ENCODE data around the gene CACHD1.
"Not testable (repeated sequence)": the region's sequence is repeated elsewhere in the genome, so short reads cannot be mapped to it uniquely, and the experiment has no call there.

Gene CACHD1

DNA sequence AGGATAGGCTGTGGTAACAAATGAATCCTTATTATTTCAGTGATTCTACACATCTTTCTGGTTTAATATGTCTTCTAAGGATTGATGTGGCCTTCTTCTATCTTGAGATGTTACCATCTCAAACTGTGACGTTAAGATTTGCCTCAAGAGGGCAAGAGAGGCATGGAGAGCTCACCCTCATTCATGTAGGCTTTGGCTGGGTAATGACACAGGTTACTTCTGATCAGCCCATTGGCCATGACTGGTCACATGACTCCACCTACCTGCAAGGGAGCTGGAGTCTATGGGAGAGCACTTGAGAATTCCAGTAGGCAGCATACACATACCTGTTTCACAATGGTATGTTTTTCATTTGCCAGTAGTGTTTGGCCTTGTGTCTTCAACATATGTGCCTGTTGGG lies 30.0 kb downstream of the CACHD1 start:
- TF ChIP-seq, protein P1, sequence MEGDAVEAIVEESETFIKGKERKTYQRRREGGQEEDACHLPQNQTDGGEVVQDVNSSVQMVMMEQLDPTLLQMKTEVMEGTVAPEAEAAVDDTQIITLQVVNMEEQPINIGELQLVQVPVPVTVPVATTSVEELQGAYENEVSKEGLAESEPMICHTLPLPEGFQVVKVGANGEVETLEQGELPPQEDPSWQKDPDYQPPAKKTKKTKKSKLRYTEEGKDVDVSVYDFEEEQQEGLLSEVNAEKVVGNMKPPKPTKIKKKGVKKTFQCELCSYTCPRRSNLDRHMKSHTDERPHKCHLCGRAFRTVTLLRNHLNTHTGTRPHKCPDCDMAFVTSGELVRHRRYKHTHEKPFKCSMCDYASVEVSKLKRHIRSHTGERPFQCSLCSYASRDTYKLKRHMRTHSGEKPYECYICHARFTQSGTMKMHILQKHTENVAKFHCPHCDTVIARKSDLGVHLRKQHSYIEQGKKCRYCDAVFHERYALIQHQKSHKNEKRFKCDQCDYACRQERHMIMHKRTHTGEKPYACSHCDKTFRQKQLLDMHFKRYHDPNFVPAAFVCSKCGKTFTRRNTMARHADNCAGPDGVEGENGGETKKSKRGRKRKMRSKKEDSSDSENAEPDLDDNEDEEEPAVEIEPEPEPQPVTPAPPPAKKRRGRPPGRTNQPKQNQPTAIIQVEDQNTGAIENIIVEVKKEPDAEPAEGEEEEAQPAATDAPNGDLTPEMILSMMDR (conservative IDR thresholded peaks at IDR 0.05; ENCODE audit: low read depth, low read length), result no peak
- no peak overlapping the region for H3K4me3 ChIP-seq (ENCODE audit: low read length)
- no peak for DNase-seq (ENCODE audit: low read depth)

- DNase-seq (ENCODE audit: low read depth), result no peak
- TF ChIP-seq, protein P1 (conservative IDR thresholded peaks at IDR 0.05; ENCODE audit: low read depth, low read length), result no peak
- H3K4me3 ChIP-seq (ENCODE audit: low read length), result no peak overlapping the region
These were observed 32.2 kb downstream of the CACHD1 start for GRCh38 chr1:64502083-64502482.

DNA sequence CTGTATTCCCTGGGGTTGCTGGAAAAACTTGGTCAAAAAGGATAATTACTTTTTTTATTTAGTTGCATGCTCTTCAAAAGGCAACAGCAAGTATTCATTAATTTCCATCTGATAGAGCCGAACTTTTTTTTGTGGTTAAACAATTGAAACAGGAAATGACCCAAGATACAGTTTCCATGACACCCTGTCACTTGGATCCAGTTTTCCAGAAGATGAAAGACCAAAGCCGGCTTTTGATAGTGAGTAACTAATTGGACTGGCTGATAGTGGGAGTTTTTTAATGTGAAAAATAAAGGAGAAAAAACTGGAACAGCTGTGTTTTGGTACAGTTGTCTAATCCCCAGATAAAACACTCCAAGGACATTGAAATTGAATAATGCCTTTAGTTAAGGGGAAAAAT lies 33.0 kb downstream of the CACHD1 start:
- TF ChIP-seq, protein P1 (conservative IDR thresholded peaks at IDR 0.05; ENCODE audit: low read depth, low read length), result no peak
- no peak for DNase-seq (ENCODE audit: low read depth)
- no peak overlapping the region for H3K4me3 ChIP-seq (ENCODE audit: low read length)

DNA sequence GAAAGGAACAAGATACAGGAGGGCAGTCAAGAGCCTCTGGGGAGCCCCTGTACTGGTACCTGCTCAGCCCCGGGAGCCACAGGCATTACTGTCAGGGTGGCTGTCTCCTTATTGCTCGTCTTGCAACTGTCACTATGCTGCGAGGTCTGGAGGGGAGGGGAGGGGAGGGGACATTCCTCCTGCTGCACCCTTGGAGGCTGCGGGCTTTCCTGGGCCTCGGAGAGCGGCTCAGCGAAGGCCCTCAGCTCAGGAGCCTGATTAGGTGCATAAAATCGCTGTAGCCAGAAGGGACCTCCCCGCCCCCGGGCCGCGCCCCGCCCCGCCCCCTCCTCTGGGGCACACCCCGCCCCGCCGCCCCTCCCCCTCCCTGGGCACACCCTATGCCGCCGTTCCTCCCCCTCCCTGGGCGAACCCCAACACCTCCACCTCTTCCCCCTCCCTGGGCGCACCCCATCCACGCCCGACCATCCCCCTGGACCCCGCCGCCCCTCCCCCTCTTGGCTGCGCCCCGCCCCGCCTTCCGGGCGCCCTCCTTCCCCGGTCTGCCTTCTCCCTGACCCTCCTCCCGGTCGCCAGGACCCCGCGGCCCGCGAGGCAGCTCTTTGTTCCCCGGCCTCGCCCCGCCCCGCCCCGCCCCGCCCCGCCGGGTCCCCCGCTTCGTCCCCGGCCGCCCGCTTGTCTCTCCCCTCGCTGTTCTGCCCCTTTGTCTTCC lies 35.5 kb downstream of the CACHD1 start:
- no peak for DNase-seq (ENCODE audit: low read depth)
- peak overlapping the region; percentile 49 for H3K4me3 ChIP-seq (ENCODE audit: low read length)

GRCh38 chr1:64505944-64506655 lies 36.2 kb downstream of the CACHD1 start:
- DNase-seq (ENCODE audit: low read depth), result peak; percentile 93
- peak overlapping the region; percentile 49 for H3K4me3 ChIP-seq (ENCODE audit: low read length)
- TF ChIP-seq, protein P1 (conservative IDR thresholded peaks at IDR 0.05; ENCODE audit: low read depth, low read length), result no peak

More for the DNA sequence above, 35.5 kb downstream of the CACHD1 start:
- TF ChIP-seq, protein P1 (conservative IDR thresholded peaks at IDR 0.05; ENCODE audit: low read depth, low read length), result no peak

DNA sequence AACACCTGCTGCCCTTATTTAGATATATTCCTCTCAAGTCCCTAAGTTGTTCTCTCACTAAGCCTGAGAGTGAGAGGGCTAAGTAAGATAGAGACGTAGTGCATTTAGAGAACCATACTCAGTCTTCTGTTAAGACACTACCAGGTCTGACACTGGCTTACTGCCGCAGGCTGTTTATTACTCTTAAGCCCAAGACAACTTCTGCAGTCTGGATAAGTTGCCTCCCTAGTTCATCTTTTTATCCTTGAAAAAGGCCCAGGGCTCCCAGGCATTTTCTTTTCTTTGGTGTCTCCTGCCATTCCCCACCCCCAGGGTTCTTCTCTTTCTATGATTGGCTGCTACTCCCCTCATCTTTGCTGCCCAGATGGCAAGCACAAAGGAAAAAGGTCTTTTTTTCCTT lies 38.7 kb downstream of the CACHD1 start:
- DNase-seq (ENCODE audit: low read depth), result no peak
- TF ChIP-seq, protein P1 (conservative IDR thresholded peaks at IDR 0.05; ENCODE audit: low read depth, low read length), result no peak
- no peak overlapping the region for H3K4me3 ChIP-seq (ENCODE audit: low read length)

- TF ChIP-seq, protein P1 (conservative IDR thresholded peaks at IDR 0.05; ENCODE audit: low read depth, low read length), result no peak
- DNase-seq (ENCODE audit: low read depth), result no peak
- H3K4me3 ChIP-seq (ENCODE audit: low read length), result no peak overlapping the region
These were observed 41.1 kb downstream of the CACHD1 start for GRCh38 chr1:64511044-64511443.

DNA sequence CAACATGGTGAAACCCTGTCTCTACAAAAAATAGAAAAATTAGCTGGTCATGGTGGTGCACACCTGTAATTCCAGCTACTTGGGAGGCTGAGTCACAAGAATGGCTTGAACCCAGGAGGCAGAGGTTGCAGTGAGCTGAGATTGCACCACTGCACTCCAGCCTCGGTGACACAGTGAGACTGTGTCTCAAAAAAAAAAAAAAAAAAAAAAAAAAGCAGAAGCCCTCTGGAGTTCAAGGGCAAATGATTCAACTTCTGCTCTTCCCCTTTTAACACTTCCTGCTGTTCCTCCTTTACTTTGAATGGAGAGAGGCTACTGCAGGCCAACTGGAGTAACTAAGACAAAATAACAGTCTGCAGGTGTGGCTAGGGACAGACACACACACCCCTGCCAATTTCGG lies 42.3 kb downstream of the CACHD1 start:
- DNase-seq (ENCODE audit: low read depth); H3K4me3 ChIP-seq (ENCODE audit: low read length): not testable (repeated sequence)

Data from retinal pigment epithelial cell (primary cell).